SKM-1 treated with dmso at 0.1 percent for 144 hours (cell line): Measurements from ENCODE around the gene RNF215.
A peak's percentile ranks its signal among the peaks of the same experiment; 100 is the strongest.
"Not testable (repeated sequence)": the region's sequence is repeated elsewhere in the genome, so short reads cannot be mapped to it uniquely, and the experiment has no call there.

Experiments
- DNase-seq: peaks from one replicate; lab custom pipeline; 2025; ENCODE audit not compliant: unreplicated experiment; lab: John Stamatoyannopoulos, UW

The RNF215 gene

GRCh38 chr22:30365891-30366290, 21.3 kb downstream of the RNF215 start:
- no peak for DNase-seq

DNA sequence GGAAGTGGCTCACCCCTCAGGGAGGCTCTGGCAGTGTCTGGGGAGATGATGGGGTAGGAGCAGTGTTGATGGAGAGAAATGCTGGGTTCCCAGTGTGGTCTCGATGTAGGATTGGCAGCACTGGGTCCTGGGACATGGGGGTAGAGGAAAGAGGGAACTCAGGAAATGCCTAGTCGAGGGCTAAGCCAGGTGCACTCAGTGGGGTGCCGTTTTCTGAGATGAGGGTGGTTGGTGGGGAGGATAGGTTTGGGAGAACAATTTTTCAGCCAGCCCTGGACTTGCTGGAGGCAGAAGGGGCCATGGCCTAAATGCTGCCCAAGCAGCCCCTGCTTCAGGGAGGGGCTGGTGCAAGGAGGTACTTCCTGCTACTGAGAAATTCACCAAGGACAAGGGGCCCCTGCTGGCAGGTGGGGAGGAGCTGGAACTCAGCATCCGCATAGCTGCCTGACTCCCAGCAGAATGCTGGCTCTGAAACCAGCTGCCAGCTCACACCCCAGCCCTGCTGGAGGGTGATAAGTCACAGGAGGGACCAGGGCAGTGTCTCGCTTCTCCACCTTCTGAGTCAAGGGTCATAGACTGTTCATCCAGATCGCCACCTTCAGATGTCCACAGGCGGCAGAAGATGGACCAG, 24.4 kb downstream of the RNF215 start:
- no peak for DNase-seq

- no peak for DNase-seq
Observed at GRCh38 chr22:30361916-30362650, 25.1 kb downstream of the RNF215 start.

DNA sequence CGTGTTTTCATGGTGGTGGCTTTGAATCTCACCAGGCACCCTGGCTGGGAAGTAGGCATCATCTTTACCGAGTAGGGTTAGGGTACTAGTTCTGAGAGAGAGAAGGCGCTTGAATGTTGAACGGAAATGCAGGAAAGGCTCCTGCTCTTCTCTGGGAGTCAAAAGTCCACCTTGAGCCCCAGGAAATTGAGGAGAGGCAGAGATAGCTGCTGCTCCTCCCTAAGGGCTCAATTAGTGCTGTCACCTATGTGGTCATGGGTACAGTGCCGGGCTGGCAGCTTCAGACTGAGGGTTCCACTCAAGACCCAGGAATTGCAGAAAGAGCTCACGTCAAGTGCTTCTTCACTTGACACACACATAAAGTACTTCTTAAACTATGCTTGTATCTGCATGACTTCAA, 28.7 kb downstream of the RNF215 start:
- DNase-seq = no peak

- no peak for DNase-seq
Observed at GRCh38 chr22:30357650-30358215, 29.5 kb downstream of the RNF215 start.

DNA sequence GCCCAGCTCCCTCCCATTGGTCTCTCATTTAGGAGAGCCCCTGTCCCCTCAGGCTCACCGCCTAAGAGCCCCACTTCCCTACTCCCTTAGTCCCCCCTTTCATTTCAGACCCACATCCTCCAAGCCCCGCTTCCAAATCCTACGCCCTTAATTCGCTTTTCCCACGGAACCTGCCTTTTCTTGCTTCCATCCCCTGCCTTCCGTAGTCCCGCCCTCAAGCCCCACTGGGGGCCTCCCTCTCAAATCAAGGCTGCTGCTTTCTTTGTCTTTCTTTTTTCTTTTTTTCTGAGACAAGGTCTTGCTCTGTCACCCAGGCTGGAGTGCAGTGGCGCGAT, 30.0 kb downstream of the RNF215 start:
- no peak for DNase-seq

GRCh38 chr22:30356449-30357235, 30.6 kb downstream of the RNF215 start, which contains the start of the genes CCDC157 and SF3A1:
Gene CCDC157 (plus strand): TSS chr22:30357007. CDS start chr22:30366001, 8,994 bp downstream.
Gene SF3A1 (minus strand): TSS chr22:30356894. CDS start chr22:30356792, 102 bp downstream.
- peak; percentile 70 for DNase-seq

DNA sequence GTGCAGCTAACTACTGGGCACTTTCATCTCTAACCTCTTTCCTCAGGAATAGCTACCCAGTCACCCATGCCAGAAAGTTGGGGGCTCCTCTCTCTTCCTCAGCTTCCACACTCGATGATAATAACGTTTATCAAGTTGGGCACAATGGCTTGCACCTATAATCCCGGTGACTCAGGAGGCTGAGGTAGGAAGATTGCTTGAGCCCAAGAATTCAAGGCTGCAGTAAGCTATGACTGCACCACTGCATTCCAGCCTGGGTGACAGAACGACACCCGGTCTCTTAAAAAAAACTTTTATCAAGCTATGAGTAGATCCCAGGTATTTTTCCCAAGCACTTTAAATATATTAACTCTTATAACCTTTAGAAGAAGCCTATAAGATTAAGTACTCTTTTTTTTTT, 32.6 kb downstream of the RNF215 start:
- no peak for DNase-seq

DNA sequence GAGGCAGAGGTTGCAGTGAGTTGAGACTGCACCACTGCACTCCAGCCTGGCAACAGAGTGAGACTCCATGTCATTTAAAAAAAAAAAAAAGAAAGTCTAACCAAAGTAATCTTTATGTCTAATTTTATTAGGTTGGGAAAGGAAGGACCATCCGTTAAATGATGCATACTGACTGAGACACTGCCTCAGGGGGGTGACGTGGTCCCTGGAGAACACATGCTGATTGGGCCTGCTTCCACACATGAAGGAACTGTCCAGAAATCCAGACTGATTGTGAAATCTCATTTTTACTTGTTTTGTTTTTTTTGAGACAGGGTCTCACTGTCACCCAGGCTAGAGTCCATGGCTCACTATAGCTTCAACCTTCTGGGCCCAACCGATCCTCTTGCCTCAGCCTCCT, 36.0 kb downstream of the RNF215 start:
- DNase-seq = no peak

DNA sequence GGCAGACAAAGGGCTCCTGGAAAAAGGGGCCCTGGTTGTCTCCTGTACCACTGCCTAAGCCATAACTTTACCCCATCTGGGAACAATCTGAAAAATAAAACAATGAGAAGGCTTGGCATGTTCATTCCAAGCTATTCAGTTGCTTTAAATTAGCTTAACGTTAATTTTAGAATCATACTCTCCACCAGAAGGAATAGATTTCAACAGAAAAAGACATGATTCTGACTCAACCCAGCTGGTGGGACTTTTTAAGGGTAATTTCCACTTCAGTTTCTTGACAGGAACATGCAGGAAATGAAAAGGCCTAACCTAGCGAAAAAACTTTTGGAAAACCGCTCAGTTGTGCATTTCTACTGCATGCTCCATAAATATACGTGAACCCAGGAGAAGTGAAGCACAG, 38.4 kb downstream of the RNF215 start:
- DNase-seq = no peak

GRCh38 chr22:30348404-30348803, 38.8 kb downstream of the RNF215 start:
- DNase-seq = no peak

DNA sequence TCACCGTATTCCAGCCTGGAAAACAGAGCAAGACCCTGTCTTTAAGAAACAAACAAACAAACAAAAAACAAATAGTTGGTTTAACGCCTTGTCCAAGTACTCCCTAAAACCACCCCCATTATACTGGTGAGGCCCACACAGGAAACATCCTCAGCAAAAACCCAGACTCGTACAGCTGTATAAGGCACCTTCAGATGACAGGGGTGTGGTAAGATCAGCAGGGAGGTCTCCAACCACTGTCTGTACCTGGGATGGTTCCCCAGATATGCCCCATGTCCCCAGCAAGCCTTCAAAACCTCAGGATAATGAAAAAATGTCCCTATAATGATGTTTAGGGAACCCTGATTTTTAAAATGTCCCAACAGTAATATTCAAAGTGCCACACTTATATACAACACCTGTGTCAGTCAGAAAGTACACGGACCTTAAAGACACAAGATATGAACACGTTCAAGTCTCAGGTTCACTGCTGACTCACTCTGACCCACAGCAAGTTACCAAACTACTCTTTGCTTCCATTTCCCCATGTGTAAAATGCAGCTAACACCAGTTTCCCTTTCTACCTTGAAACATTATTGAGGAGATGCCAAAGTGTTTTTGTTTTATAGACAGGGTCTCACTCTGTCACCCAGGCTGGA, 39.8 kb downstream of the RNF215 start:
- DNase-seq = no peak

GRCh38 chr22:30344447-30345200, 42.6 kb downstream of the RNF215 start:
- no peak for DNase-seq

DNA sequence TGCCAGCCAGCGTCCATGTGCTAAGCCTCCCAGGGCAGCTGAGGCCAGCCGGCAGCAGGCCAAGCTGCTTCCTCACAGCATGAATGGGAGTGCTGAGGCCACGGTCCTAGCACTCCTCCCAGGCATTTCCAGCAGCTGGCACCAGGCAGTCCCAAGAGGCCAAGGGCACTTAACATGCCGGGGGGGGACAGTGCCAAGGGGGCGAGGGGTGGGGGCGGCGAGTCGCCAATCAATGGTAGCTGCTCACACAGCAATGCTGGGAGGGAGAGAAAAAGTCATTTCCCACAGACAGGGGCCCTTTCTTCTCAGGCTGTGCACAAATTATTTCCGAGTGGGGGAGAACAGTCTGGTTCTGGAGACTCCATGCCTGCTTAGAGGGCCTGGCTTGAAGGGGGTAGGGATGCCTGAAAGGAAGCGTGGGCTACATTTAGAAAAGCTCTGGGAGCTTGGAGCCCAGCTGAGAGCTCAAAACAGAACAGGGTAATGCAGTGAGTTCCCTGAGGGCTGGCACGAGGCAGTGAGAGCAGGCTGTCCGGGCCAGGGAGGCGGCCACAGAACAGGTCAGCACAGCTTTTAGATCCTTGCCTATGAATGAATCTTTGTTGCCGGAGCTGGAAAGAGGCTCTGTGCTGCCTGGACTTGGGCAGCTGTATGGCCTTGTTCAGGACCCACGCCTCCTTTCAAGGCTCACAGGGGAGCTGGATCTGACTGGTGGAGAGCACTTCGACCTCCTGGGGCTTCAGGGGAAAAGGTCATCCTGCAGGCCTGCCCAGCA, 46.1 kb downstream of the RNF215 start:
- DNase-seq = no peak

- DNase-seq = no peak
Observed at GRCh38 chr22:30338802-30339201, 48.4 kb downstream of the RNF215 start.

DNA sequence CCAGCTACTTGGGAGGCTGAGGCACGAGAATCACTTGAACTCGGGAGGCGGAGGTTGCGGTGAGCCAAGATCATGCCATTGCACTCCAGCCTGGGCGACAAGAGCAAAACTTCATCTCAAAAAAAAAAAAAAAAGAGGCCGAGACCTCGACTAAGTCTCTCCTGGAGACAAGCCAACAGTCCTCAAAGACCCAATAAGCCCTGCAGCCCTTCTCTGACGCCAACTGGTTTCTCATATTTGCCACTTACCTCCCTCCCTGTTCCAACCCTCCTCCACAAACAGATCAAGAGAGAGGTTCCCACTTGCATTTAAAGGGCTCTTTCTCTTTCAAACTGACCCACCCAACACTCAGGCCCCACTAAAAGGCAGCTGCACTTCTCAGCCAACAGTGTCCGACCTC, 48.9 kb downstream of the RNF215 start:
- not testable (repeated sequence) for DNase-seq

DNA sequence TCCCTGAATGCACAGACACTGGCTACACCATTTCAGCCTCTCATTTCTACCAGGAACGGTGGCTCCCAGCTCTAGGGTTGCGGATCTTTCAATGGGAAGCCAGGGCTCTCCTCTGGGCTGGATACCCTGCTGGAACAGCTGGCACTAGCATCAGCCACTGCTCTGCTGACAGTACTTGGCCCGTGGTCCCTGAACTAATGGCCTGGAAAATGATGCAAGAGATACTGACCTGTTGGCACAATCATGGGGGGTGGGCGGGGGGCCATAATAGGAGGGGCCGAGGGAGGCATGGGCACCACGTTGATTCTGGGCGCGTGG, 49.8 kb downstream of the RNF215 start:
- no peak for DNase-seq

- DNase-seq = no peak
Observed at GRCh38 chr22:30336752-30337460, 50.3 kb downstream of the RNF215 start.

DNA sequence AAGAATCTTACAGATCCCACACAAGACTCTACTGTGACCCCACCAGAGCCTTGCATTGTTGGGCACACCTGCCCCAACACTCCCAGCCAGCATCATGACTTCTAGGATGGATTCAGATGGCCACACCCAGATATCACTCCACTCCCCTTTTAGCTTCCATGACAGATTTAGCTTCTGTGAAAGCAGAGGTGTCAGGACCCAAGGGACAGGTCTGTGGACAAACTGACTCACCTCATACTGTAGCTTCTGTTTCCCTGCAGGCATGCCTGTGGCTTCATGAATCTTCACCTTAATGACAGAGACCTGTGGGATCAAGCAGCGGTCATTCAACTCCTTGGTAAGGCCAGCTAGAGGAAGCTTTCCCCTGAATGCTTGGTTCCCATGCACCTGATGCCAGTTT, 52.0 kb downstream of the RNF215 start:
- no peak for DNase-seq
